ENCODE results near the gene ABCB11. TPM values are rescaled to one million over a fixed set of nuclear protein-coding genes. Genes with fewer than 3 reads are reported as not detected.

ABCB11 gene
- total and polyA plus RNA-seq, 2 donors (not counting 3 experiments of a cell fraction or from before 2014, with no cell fraction given), result 0.22 to 0.44 TPM

- peak overlapping the region; percentile 78 for H3K9ac ChIP-seq (replicated peaks; ENCODE audit: extremely low read depth, insufficient read depth, low read length)
- ChIA-PET POLR2A (no interaction called here), CTCF (interaction anchor here (1.0 to 1.3 kb wide), 2 partner anchors 16 to 136 kb away, joined by 3 read pairs; no protein-coding TSS in a partner anchor)
- H3K79me2 ChIP-seq (ENCODE audit: control insufficient read depth, insufficient read depth, low read length), result no peaks in the 10 kb centered on the region
- H2AFZ ChIP-seq (ENCODE audit: low read depth, low read length), result peak overlapping the region; percentile 72
- FAIRE-seq, result no peak
- TF ChIP-seq GATA2 (IDR thresholded peaks at IDR 0.05; ENCODE audit: insufficient read depth, insufficient read length, low read depth, low read length) (no peak), POLR2A (IDR thresholded peaks at IDR 0.05; ENCODE audit: low read depth, low read length) (peak; percentile 38)
- no peaks in the 10 kb centered on the region for H3K27me3 ChIP-seq (ENCODE audit: control insufficient read depth in 2 of 2, insufficient read depth in 2 of 2, low read length in 2 of 2)
- peak overlapping the region; percentile 67 for H3K4me2 ChIP-seq (ENCODE audit: insufficient read depth, low read length)
- H3K9me1 ChIP-seq (replicated peaks; ENCODE audit: control insufficient read depth, extremely low read depth, insufficient read depth, low read length), result no peaks in the 10 kb centered on the region
- BruUV-seq (replicated peaks), result no TSS peak
- H3K27ac ChIP-seq (ENCODE audit: insufficient read depth, low read depth, low read length), result peak overlapping the region; percentile 93
- H4K20me1 ChIP-seq (replicated peaks; ENCODE audit: control insufficient read depth, extremely low read depth, insufficient read depth, low read length), result no peaks in the 10 kb centered on the region
- dilution Hi-C loops (cut with MboI; ENCODE audit: extremely low pct_ligation_motif_present, low sequenced_read_pairs), result no loop called here
- H3K36me3 ChIP-seq (ENCODE audit: control insufficient read depth in 2 of 2, extremely low read depth in 1 of 2, insufficient read depth in 2 of 2, low read length in 2 of 2), result no peaks in the 10 kb centered on the region
- no peak overlapping the region for H3K4me3 ChIP-seq (replicated peaks in 1 of 3; ENCODE audit: insufficient read depth in 1 of 3, low read depth in 1 of 3, low read length in 3 of 3)
- DNase-seq (ENCODE audit: low read depth, low spot score), result peak; percentile 56
- intact Hi-C loops (cut with micrococcal nuclease), result no loop called here
- H3K9me3 ChIP-seq (replicated peaks; ENCODE audit: control insufficient read depth, insufficient read depth, low read length), result no peaks in the 10 kb centered on the region
- H3K4me1 ChIP-seq (ENCODE audit: control insufficient read depth, extremely low read depth, insufficient read depth, low read length), result peaks cover 93% of the 10 kb centered on the region
Measured at GRCh38 chr2:168995744-168996143, 35.4 kb downstream of the ABCB11 start.

- dilution Hi-C loops (cut with MboI; ENCODE audit: extremely low pct_ligation_motif_present, low sequenced_read_pairs), result no loop called here
- Histone ChIP-seq H3K27ac (ENCODE audit: insufficient read depth, low read depth, low read length) (peak overlapping the region; percentile 90), H3K36me3 (ENCODE audit: control insufficient read depth in 2 of 2, extremely low read depth in 1 of 2, insufficient read depth in 2 of 2, low read length in 2 of 2) (no peaks in the 10 kb centered on the region), H2AFZ (ENCODE audit: low read depth, low read length) (peak overlapping the region; percentile 16), H3K4me3 (replicated peaks in 1 of 3; ENCODE audit: insufficient read depth in 1 of 3, low read depth in 1 of 3, low read length in 3 of 3) (peak overlapping the region in 1 of 3 experiments; percentile 4), H3K4me2 (ENCODE audit: insufficient read depth, low read length) (peak overlapping the region; percentile 68), H3K9me3 (replicated peaks; ENCODE audit: control insufficient read depth, insufficient read depth, low read length) (no peaks in the 10 kb centered on the region), H3K27me3 (ENCODE audit: control insufficient read depth in 2 of 2, insufficient read depth in 2 of 2, low read length in 2 of 2) (no peaks in the 10 kb centered on the region), H3K9ac (replicated peaks; ENCODE audit: extremely low read depth, insufficient read depth, low read length) (peak overlapping the region; percentile 44), H3K79me2 (ENCODE audit: control insufficient read depth, insufficient read depth, low read length) (no peaks in the 10 kb centered on the region), H3K9me1 (replicated peaks; ENCODE audit: control insufficient read depth, extremely low read depth, insufficient read depth, low read length) (no peaks in the 10 kb centered on the region), H3K4me1 (ENCODE audit: control insufficient read depth, extremely low read depth, insufficient read depth, low read length) (peaks cover 71% of the 10 kb centered on the region), H4K20me1 (replicated peaks; ENCODE audit: control insufficient read depth, extremely low read depth, insufficient read depth, low read length) (no peaks in the 10 kb centered on the region)
- ChIA-PET CTCF (interaction anchor here (1.3 to 2.2 kb wide), 3 partner anchors 10 to 116 kb away, joined by 3 to 11 read pairs (median 3); no protein-coding TSS in a partner anchor), POLR2A (no interaction called here)
- DNase-seq (ENCODE audit: low read depth, low spot score), result peak; percentile 55
- BruUV-seq (replicated peaks), result no TSS peak
- TF ChIP-seq GATA2 (IDR thresholded peaks at IDR 0.05; ENCODE audit: insufficient read depth, insufficient read length, low read depth, low read length) (peak; percentile 32), EZH2 (IDR thresholded peaks at IDR 0.05; ENCODE audit: borderline replicate concordance, low read depth, low read length, severe bottlenecking) (no peak), FOS (IDR thresholded peaks at IDR 0.05; ENCODE audit: borderline replicate concordance, insufficient read depth, low read length) (no peak), JUN (IDR thresholded peaks at IDR 0.05; ENCODE audit: borderline replicate concordance, insufficient read depth, insufficient read length, low read depth) (no peak), MYC (IDR thresholded peaks at IDR 0.05; ENCODE audit: low read depth, low read length) (no peak), CTCF (IDR thresholded peaks at IDR 0.05; ENCODE audit: extremely low read depth in 1 of 2, insufficient read depth in 1 of 2, low read depth in 1 of 2, low read length in 2 of 2) (no peak), POLR2A (IDR thresholded peaks at IDR 0.05; ENCODE audit: low read depth, low read length) (no peak), MAX (IDR thresholded peaks at IDR 0.05; ENCODE audit: insufficient read depth, insufficient read length) (no peak)
- intact Hi-C loops (cut with micrococcal nuclease), result loop anchor here (1.0 kb wide), 2 partner anchors 19 to 32 kb away; no protein-coding TSS in a partner anchor
- FAIRE-seq, result peak; percentile 73
Measured at GRCh38 chr2:168993538-168993937, 37.6 kb downstream of the ABCB11 start.

Measured in endothelial cell of umbilical vein (primary cell).